Hepatocyte (in vitro differentiated cells): ENCODE data around the gene IL4R. TPM values are rescaled to one million over a fixed set of nuclear protein-coding genes. Genes with fewer than 3 reads are reported as not detected.

Experiments used
- DNase-seq: peaks from one replicate; pipeline ENCODE4 v3.0.0-alpha.2; 2016; ENCODE audit warnings: low spot score
- H2AFZ ChIP-seq: fragments of 200-600 bp; sonication (generic); 2 replicates; pipeline ENCODE4 v1.6.0; 2016; ENCODE audit warnings: antibody characterized with exemption, mild to moderate bottlenecking
- H3K27ac ChIP-seq: fragments of 200-600 bp; sonication (generic); 2 replicates; pipeline ENCODE4 v1.5.1; 2016; ENCODE audit warnings: mild to moderate bottlenecking
- H3K27me3 ChIP-seq: fragments of 200-600 bp; sonication (generic); 2 replicates; pipeline ENCODE4 v1.6.1; 2016
- H3K36me3 ChIP-seq: fragments of 200-600 bp; sonication (generic); replicated peaks from 2 replicates; pipeline ENCODE4 v1.5.1; 2016; ENCODE audit warnings: low read depth; ENCODE audit not compliant: insufficient read depth
- H3K4me1 ChIP-seq: fragments of 200-600 bp; sonication (generic); 2 replicates; pipeline ENCODE4 v1.5.1; 2016; ENCODE audit warnings: mild to moderate bottlenecking, moderate library complexity; ENCODE audit not compliant: insufficient read depth
- H3K4me2 ChIP-seq: fragments of 200-600 bp; sonication (generic); 2 replicates; pipeline ENCODE4 v1.6.0; 2016
- H3K4me3 ChIP-seq: fragments of 200-600 bp; sonication (generic); 2 replicates; pipeline ENCODE4 v1.5.1; 2016; ENCODE audit warnings: mild to moderate bottlenecking
- H3K79me2 ChIP-seq: fragments of 200-600 bp; sonication (generic); 2 replicates; pipeline ENCODE4 v1.6.0; 2017; ENCODE audit warnings: mild to moderate bottlenecking
- H3K9me2 ChIP-seq: fragments of 200-600 bp; sonication (generic); replicated peaks from 2 replicates; pipeline ENCODE4 v1.6.0; 2017; ENCODE audit warnings: mild to moderate bottlenecking; ENCODE audit not compliant: insufficient read depth
- H3K9me3 ChIP-seq: fragments of 200-600 bp; sonication (generic); 2 replicates; pipeline ENCODE4 v1.5.1; 2016; ENCODE audit warnings: low read depth, mild to moderate bottlenecking
- H4K20me1 ChIP-seq: fragments of 200-600 bp; sonication (generic); 2 replicates; pipeline ENCODE4 v1.6.0; 2016; ENCODE audit warnings: mild to moderate bottlenecking; ENCODE audit not compliant: insufficient read depth, poor library complexity, severe bottlenecking
- EZH2 ChIP-seq: fragments of 200-600 bp; sonication (generic); IDR thresholded peaks from 2 replicates; pipeline ENCODE4 v1.6.1; 2016; ENCODE audit warnings: antibody characterized with exemption, mild to moderate bottlenecking, borderline replicate concordance
- EZH2phosphoT487 ChIP-seq: fragments of 200-600 bp; sonication (generic); IDR thresholded peaks from one replicate; pipeline ENCODE4 v1.6.1; 2018; ENCODE audit warnings: antibody characterized with exemption, mild to moderate bottlenecking, low read depth, moderate library complexity; ENCODE audit not compliant: unreplicated experiment, severe bottlenecking
- WGBS: methylation state at CpG from one replicate; pipeline ENCODE4 v1.1.6; 2016; ENCODE audit warnings: low lambda C conversion rate; ENCODE audit errors: missing lambda C conversion rate; 5-methylcytosine and 5-hydroxymethylcytosine counted together
- polyA plus RNA-seq: library from polyadenylated mRNA; unstranded; fragments of >200 nt; fragmentation: Nextera tagmentation; extraction: Ambion mirVana; gene quantifications from 2 replicates; pipeline ENCODE4 v1.2.1, GENCODE V29; 2016
- total RNA-seq: library from RNA; depleted of rRNA; stranded (reverse); fragments of >200 nt; gene quantifications from 2 replicates; pipeline ENCODE4 v1.2.3, GENCODE V29; 2014
- TF ChIP-seq, protein P1 (sequence below): fragments of 200-600 bp; sonication (generic); IDR thresholded peaks from 2 replicates; pipeline ENCODE4 v1.5.1; 2016; ENCODE audit warnings: antibody characterized with exemption, mild to moderate bottlenecking; ENCODE audit not compliant: poor library complexity

The IL4R gene
- total and polyA plus RNA-seq, 2 experiments from 2014 or later = 22.3 to 23.6 TPM

- H3K4me2 ChIP-seq = no peak overlapping the region
- over 99% methylated on average over 7 of the region's 9 CpGs for whole genome bisulfite sequencing
- no peak overlapping the region for H3K4me3 ChIP-seq
- H3K36me3 ChIP-seq = no peaks in the 10 kb centered on the region
- H3K27ac ChIP-seq = no peak overlapping the region
- no peaks in the 10 kb centered on the region for H3K9me3 ChIP-seq
- TF ChIP-seq, protein P1, sequence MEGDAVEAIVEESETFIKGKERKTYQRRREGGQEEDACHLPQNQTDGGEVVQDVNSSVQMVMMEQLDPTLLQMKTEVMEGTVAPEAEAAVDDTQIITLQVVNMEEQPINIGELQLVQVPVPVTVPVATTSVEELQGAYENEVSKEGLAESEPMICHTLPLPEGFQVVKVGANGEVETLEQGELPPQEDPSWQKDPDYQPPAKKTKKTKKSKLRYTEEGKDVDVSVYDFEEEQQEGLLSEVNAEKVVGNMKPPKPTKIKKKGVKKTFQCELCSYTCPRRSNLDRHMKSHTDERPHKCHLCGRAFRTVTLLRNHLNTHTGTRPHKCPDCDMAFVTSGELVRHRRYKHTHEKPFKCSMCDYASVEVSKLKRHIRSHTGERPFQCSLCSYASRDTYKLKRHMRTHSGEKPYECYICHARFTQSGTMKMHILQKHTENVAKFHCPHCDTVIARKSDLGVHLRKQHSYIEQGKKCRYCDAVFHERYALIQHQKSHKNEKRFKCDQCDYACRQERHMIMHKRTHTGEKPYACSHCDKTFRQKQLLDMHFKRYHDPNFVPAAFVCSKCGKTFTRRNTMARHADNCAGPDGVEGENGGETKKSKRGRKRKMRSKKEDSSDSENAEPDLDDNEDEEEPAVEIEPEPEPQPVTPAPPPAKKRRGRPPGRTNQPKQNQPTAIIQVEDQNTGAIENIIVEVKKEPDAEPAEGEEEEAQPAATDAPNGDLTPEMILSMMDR = no peak
- TF ChIP-seq EZH2phosphoT487 = no peak
- no peak for TF ChIP-seq EZH2
- no peaks in the 10 kb centered on the region for H4K20me1 ChIP-seq
- H2AFZ ChIP-seq = no peak overlapping the region
- no peaks in the 10 kb centered on the region for H3K9me2 ChIP-seq
- H3K79me2 ChIP-seq = no peaks in the 10 kb centered on the region
- H3K27me3 ChIP-seq = no peaks in the 10 kb centered on the region
- no peaks in the 10 kb centered on the region for H3K4me1 ChIP-seq
- DNase-seq = no peak
Observed at GRCh38 chr16:27305839-27306442, 7.8 kb upstream of the IL4R start.

DNA sequence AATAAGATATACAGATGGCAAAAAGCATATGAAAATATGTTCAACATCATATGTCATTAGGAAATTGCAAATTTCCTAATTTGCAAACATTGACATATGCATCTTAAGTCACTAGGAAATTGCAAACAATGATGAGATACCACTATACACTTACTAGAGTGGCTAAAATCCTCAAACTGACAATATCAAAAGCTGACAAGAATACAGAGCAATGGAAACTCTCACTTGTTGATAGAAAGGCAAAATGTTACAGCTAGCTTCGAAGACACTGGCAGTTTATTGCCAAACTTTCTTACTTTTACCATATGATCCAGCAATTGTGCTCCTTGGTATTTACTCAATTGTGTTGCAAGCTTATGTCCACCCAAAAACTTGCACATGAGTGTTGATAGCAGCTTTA lies 5.0 kb upstream of the IL4R start:
- Histone ChIP-seq H3K4me2 (no peak overlapping the region), H3K36me3 (no peaks in the 10 kb centered on the region), H3K4me1 (peaks cover 4% of the 10 kb centered on the region), H3K27me3 (no peaks in the 10 kb centered on the region), H3K4me3 (no peak overlapping the region), H3K79me2 (no peaks in the 10 kb centered on the region), H3K9me2 (no peaks in the 10 kb centered on the region), H4K20me1 (no peaks in the 10 kb centered on the region), H2AFZ (no peak overlapping the region), H3K9me3 (no peaks in the 10 kb centered on the region), H3K27ac (no peak overlapping the region)
- TF ChIP-seq, protein P1 = no peak
- TF ChIP-seq EZH2phosphoT487 (no peak), EZH2 (no peak)
- DNase-seq = no peak
- WGBS = 85% methylated on average over 1 of the region's 1 CpG

GRCh38 chr16:27310576-27311447 lies 3.0 kb upstream of the IL4R start:
- H3K9me2 ChIP-seq = no peaks in the 10 kb centered on the region
- H3K27ac ChIP-seq = no peak overlapping the region
- H2AFZ ChIP-seq = no peak overlapping the region
- no peak overlapping the region for H3K4me3 ChIP-seq
- H3K79me2 ChIP-seq = peaks cover 10% of the 10 kb centered on the region
- TF ChIP-seq EZH2 (no peak), EZH2phosphoT487 (no peak)
- TF ChIP-seq, protein P1 = no peak
- no peaks in the 10 kb centered on the region for H3K36me3 ChIP-seq
- H3K27me3 ChIP-seq = no peaks in the 10 kb centered on the region
- no peak overlapping the region for H3K4me2 ChIP-seq
- no peak for DNase-seq
- WGBS = 82% methylated on average over 16 of the region's 16 CpGs
- no peaks in the 10 kb centered on the region for H3K9me3 ChIP-seq
- peaks cover 17% of the 10 kb centered on the region for H3K4me1 ChIP-seq
- H4K20me1 ChIP-seq = no peaks in the 10 kb centered on the region
